Left ventricle myocardium inferior (tissue), 1 donor: ENCODE measurements around the gene KRTAP2-3. TPM values are rescaled to one million over a fixed set of nuclear protein-coding genes. Genes with fewer than 3 reads are reported as not detected.
"Not testable (repeated sequence)": the region's sequence is repeated elsewhere in the genome, so short reads cannot be mapped to it uniquely, and the experiment has no call there.

Source experiments
- DNase-seq: peaks from one replicate; pipeline ENCODE4 v3.0.0-alpha.2; 2020
- H3K27ac ChIP-seq: fragments of 200-600 bp; replicated peaks from 2 replicates; pipeline ENCODE4 v1.8.0; 2021
- H3K27me3 ChIP-seq: fragments of 200-600 bp; 2 replicates; pipeline ENCODE4 v1.8.0; 2021; ENCODE audit warnings: low read depth
- H3K36me3 ChIP-seq: fragments of 200-600 bp; 2 replicates; pipeline ENCODE4 v1.8.0; 2021
- H3K4me1 ChIP-seq: fragments of 200-600 bp; 2 replicates; pipeline ENCODE4 v1.8.0; 2021
- H3K4me3 ChIP-seq: fragments of 200-600 bp; 2 replicates; pipeline ENCODE4 v1.8.0; 2021; ENCODE audit warnings: mild to moderate bottlenecking, moderate library complexity
- H3K9me3 ChIP-seq: fragments of 200-600 bp; replicated peaks from 2 replicates; pipeline ENCODE4 v1.8.0; 2021
- CTCF ChIP-seq: fragments of 200-600 bp; IDR thresholded peaks from 2 replicates; pipeline ENCODE4 v1.8.0; 2021; ENCODE audit warnings: antibody characterized with exemption, mild to moderate bottlenecking, borderline replicate concordance
- intact Hi-C: fragments of 100-400 bp; cut with micrococcal nuclease; formaldehyde crosslinking; loops from one replicate; pipeline ENCODE4 v1.11.0; 2022
- total RNA-seq: library from RNA; stranded (reverse); fragmentation: NEBNext Ultra II Directional; extraction: Animal tissue kit (Norgen Biotek cat#: 25700); gene quantifications from one replicate; pipeline ENCODE4 v1.2.1, GENCODE V29; 2021
- donor health status: DM: no; HTN: yes; CAD: no; lungs with severe emphysema.

Gene KRTAP2-3
- total RNA-seq, 1 donor from 2014 or later, result not detected

DNA sequence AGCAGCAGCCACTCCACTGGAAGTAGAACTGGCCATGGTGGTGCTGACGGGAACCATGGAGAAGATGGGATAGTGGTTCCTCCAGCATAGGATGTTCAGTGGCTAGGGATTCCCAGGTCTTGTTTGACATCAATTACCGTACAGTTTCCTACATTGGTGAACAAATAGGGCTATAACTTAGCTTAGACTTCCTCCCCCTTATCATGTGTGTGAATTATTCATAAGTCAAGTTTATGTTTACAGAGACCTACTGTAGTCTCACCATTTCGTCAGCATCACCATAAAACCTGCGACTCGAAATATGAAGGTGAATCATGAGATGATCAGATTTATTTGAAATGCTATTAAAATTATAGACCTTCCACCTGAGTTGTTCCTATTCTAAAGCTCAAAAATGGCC lies 1.2 kb downstream of the KRTAP2-3 start:
- no peak for TF ChIP-seq CTCF
- H3K27ac ChIP-seq, result no peak overlapping the region
- no peak for DNase-seq
- H3K27me3 ChIP-seq, result peaks cover 93% of the 10 kb centered on the region
- no peaks in the 10 kb centered on the region for H3K36me3 ChIP-seq
- peaks cover 8% of the 10 kb centered on the region for H3K9me3 ChIP-seq
- no peak overlapping the region for H3K4me3 ChIP-seq
- H3K4me1 ChIP-seq, result no peaks in the 10 kb centered on the region
- intact Hi-C loops, result no loop called here

DNA sequence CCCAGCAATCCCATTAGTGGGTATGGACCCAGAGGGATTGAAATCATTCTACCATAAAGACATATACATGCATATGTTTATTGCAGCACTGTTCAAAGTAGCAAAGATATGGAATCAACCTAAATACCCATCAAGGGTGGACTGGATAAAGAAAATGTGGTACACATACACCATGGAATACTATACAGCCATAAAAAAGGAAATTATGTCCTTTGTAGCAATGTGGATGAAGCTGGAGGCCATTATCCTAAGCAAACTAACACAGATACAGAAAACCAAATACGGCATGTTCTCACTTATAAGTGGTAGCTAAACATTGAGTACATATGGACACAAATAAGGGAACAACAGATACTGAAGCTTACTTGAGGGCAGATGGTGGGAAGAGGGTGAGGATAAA lies 2.4 kb downstream of the KRTAP2-3 start:
- Histone ChIP-seq H3K36me3 (no peaks in the 10 kb centered on the region), H3K4me1 (no peaks in the 10 kb centered on the region), H3K4me3 (no peak overlapping the region), H3K27me3 (peaks cover 91% of the 10 kb centered on the region), H3K9me3 (peaks cover 14% of the 10 kb centered on the region), H3K27ac (no peak overlapping the region)
- DNase-seq, result no peak
- TF ChIP-seq CTCF, result no peak
- intact Hi-C loops, result no loop called here

DNA sequence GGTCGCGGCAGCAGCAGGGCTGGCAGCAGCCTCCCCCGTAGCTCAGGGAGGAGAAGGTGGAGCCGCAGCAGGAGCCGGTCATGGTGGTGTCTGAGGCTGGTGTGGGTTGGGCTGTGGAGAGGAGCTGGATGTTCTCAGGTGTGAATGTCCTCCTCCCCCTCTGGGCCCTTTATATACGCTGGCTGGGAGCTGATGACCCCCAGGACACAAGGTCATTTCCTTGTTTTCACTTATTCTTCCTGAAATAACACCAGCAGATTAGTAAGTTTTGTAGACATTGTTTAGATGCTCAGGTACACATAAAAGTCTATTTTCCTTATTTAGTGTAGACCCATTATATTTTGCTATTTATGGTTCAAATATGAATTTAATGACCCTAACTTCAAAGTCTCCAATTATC lies 4.8 kb downstream of the KRTAP2-3 start, which contains the start of gene KRTAP2-2:
Gene KRTAP2-2 (minus strand): TSS at position 101 of the 400 bp plus-strand sequence. CDS start 19 bp downstream, at position 82.
- intact Hi-C loops, H3K27ac ChIP-seq, H3K4me3 ChIP-seq, DNase-seq, H3K4me1 ChIP-seq, H3K36me3 ChIP-seq: not testable (repeated sequence)
- Histone ChIP-seq H3K9me3 (peaks cover 14% of the 10 kb centered on the region), H3K27me3 (peaks cover 71% of the 10 kb centered on the region)

DNA sequence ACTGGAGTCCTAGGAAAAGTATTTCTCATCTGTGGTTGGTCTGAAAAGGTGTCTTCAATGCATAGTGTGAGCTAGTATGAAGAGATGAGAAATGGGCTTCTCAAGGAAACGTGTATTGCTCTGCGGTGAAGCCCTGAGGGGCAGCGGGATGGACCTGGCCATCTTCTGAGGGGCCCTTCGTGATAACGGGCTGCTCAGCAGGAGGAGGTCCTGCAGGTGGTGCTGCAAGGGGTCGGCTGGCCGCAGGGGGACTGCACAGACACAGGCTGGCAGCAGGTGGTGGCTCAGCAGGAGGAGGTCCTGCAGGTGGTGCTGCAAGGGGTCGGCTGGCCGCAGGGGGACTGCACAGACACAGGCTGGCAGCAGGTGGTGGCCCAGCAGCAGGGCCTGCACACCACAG lies 5.4 kb downstream of the KRTAP2-3 start:
- Histone ChIP-seq H3K9me3 (peaks cover 14% of the 10 kb centered on the region), H3K27me3 (peaks cover 73% of the 10 kb centered on the region)
- DNase-seq, H3K4me1 ChIP-seq, H3K4me3 ChIP-seq, H3K36me3 ChIP-seq, intact Hi-C loops, H3K27ac ChIP-seq: not testable (repeated sequence)

DNA sequence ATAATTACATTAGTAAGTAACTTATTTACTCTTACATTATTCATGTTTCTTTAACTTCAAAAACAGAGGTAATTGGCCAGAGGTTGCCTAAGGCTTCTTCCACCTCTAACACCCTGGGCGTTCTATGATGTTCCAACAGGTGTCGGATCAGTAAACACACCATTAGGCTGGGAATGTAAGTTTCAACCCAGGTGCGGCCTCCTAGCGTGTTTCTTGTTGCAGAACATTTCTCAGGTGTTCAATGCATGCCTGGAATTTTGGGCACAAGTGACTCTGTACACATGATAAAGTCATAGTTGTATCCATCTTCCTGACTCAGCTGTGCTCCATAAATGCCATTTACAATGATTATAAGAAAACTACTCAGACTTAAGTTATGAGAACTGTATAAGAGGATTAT lies 5.9 kb downstream of the KRTAP2-3 start:
- Histone ChIP-seq H3K27ac (no peak overlapping the region), H3K36me3 (no peaks in the 10 kb centered on the region), H3K27me3 (peaks cover 73% of the 10 kb centered on the region), H3K4me1 (no peaks in the 10 kb centered on the region), H3K9me3 (peaks cover 14% of the 10 kb centered on the region), H3K4me3 (no peak overlapping the region)
- no peak for DNase-seq
- TF ChIP-seq CTCF, result no peak
- intact Hi-C loops, result no loop called here

GRCh38 chr17:41052566-41052965 lies 7.3 kb downstream of the KRTAP2-3 start:
- Histone ChIP-seq H3K9me3 (peaks cover 11% of the 10 kb centered on the region), H3K4me1 (no peaks in the 10 kb centered on the region), H3K4me3 (no peak overlapping the region), H3K27me3 (peaks cover 73% of the 10 kb centered on the region), H3K27ac (no peak overlapping the region), H3K36me3 (no peaks in the 10 kb centered on the region)
- TF ChIP-seq CTCF, result no peak
- intact Hi-C loops, result no loop called here
- DNase-seq, result no peak

DNA sequence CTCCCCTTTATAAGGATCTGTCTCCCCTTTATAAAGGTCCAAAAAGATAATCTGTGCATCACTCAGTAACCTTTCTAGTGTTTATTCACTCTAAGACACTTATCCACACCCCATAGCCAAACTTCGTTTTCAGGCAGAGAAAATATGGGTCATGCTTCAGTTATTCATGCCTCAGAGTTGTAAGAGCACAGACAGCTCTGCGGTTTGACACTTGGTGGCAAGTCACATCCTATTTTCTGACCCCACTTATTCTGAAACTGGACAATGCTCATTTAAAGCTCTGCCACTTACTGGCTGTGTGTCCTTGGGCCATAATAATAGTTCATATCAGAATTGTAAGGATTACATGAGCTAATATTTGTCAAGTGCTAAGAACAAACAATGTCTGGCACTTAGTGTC lies 10.8 kb downstream of the KRTAP2-3 start:
- H3K27me3 ChIP-seq, result peaks cover 64% of the 10 kb centered on the region

More for the DNA sequence above, 10.8 kb downstream of the KRTAP2-3 start:
- Histone ChIP-seq H3K4me1 (no peaks in the 10 kb centered on the region), H3K27ac (no peak overlapping the region), H3K36me3 (no peaks in the 10 kb centered on the region), H3K9me3 (peaks cover 6% of the 10 kb centered on the region), H3K4me3 (no peak overlapping the region)
- intact Hi-C loops, result no loop called here
- TF ChIP-seq CTCF, result no peak
- no peak for DNase-seq
